Parathyroid adenoma (tissue), 2 donors: ENCODE results near the gene VSTM5.
"Not testable (repeated sequence)": the region's sequence is repeated elsewhere in the genome, so short reads cannot be mapped to it uniquely, and the experiment has no call there.

Experiments
- H2AFZ ChIP-seq: fragments of 300-600 bp; sonication (generic); one replicate; pipeline ENCODE4 v1.7.0; 2017; ENCODE audit warnings: antibody characterized with exemption, mild to moderate bottlenecking
- H3K27ac ChIP-seq: fragments of 300-600 bp; sonication (generic); one replicate; pipeline ENCODE4 v1.7.0; 2017
- H3K27me3 ChIP-seq: fragments of 300-600 bp; sonication (generic); one replicate; pipeline ENCODE4 v1.7.0; 2017; ENCODE audit warnings: low read length; ENCODE audit not compliant: control insufficient read depth, insufficient read depth
- H3K36me3 ChIP-seq: fragments of 300-600 bp; sonication (generic); one replicate; pipeline ENCODE4 v1.7.0; 2017; ENCODE audit warnings: low read length; ENCODE audit not compliant: control insufficient read depth, insufficient read depth
- H3K4me1 ChIP-seq: fragments of 300-600 bp; sonication (generic); one replicate; pipeline ENCODE4 v1.7.0; 2017; ENCODE audit warnings: control low read depth
- H3K4me2 ChIP-seq: fragments of 300-600 bp; sonication (generic); one replicate; pipeline ENCODE4 v1.7.0; 2017; ENCODE audit warnings: low read length
- H3K4me3 ChIP-seq: fragments of 300-600 bp; sonication (generic); one replicate; pipeline ENCODE4 v1.7.0; 2017; ENCODE audit warnings: low read depth, low read length
- H3K79me2 ChIP-seq: fragments of 300-600 bp; sonication (generic); one replicate; pipeline ENCODE4 v1.7.0; 2017; ENCODE audit warnings: control low read depth
- H3K9ac ChIP-seq: fragments of 300-600 bp; sonication (generic); one replicate; pipeline ENCODE4 v1.7.0; 2017; ENCODE audit warnings: mild to moderate bottlenecking
- H3K9me3 ChIP-seq: fragments of 300-600 bp; sonication (generic); one replicate; pipeline ENCODE4 v1.7.0; 2017; ENCODE audit warnings: low read length; ENCODE audit not compliant: control insufficient read depth
- TF ChIP-seq, protein P1 (sequence below): fragments of 300-600 bp; sonication (generic); IDR thresholded peaks from one replicate; pipeline ENCODE4 v1.7.0; 2017; ENCODE audit warnings: antibody characterized with exemption, mild to moderate bottlenecking
- donor health status: primary hyperparathyroidism.

Gene VSTM5

DNA sequence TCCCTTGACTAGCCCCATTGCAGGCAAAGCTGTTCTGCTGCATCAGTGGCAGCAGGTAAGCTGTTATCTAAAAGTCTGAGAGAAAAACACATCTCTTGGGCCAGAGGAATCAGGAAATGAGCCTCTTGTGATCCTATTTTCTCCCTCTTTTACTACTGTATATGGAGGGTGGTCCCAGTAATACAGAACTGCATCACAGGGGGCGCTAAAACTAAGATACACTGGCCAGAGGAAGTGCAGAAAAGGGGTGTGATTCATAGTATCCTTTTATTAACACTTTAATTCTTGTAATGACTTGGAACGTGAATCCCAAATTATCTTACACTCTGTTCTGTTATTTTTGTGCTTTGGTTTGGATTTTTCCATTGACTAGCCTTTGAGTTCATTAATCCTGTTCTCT lies 75.1 kb downstream of the VSTM5 start:
- TF ChIP-seq, protein P1, sequence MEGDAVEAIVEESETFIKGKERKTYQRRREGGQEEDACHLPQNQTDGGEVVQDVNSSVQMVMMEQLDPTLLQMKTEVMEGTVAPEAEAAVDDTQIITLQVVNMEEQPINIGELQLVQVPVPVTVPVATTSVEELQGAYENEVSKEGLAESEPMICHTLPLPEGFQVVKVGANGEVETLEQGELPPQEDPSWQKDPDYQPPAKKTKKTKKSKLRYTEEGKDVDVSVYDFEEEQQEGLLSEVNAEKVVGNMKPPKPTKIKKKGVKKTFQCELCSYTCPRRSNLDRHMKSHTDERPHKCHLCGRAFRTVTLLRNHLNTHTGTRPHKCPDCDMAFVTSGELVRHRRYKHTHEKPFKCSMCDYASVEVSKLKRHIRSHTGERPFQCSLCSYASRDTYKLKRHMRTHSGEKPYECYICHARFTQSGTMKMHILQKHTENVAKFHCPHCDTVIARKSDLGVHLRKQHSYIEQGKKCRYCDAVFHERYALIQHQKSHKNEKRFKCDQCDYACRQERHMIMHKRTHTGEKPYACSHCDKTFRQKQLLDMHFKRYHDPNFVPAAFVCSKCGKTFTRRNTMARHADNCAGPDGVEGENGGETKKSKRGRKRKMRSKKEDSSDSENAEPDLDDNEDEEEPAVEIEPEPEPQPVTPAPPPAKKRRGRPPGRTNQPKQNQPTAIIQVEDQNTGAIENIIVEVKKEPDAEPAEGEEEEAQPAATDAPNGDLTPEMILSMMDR, result no peak
- no peak overlapping the region for H3K4me2 ChIP-seq
- no peak overlapping the region for H3K9ac ChIP-seq
- no peaks in the 10 kb centered on the region for H3K79me2 ChIP-seq
- no peaks in the 10 kb centered on the region for H3K27me3 ChIP-seq
- H3K4me1 ChIP-seq, result no peaks in the 10 kb centered on the region
- H3K9me3 ChIP-seq, result no peaks in the 10 kb centered on the region
- H2AFZ ChIP-seq, result no peak overlapping the region
- no peak overlapping the region for H3K27ac ChIP-seq
- no peaks in the 10 kb centered on the region for H3K36me3 ChIP-seq
- H3K4me3 ChIP-seq, result no peak overlapping the region

GRCh38 chr11:93774560-93774959 lies 75.9 kb downstream of the VSTM5 start:
- not testable (repeated sequence) for H3K4me3 ChIP-seq, H3K9me3 ChIP-seq, H3K27ac ChIP-seq, H3K4me2 ChIP-seq, H2AFZ ChIP-seq, H3K36me3 ChIP-seq, H3K4me1 ChIP-seq, H3K9ac ChIP-seq, H3K27me3 ChIP-seq, H3K79me2 ChIP-seq

DNA sequence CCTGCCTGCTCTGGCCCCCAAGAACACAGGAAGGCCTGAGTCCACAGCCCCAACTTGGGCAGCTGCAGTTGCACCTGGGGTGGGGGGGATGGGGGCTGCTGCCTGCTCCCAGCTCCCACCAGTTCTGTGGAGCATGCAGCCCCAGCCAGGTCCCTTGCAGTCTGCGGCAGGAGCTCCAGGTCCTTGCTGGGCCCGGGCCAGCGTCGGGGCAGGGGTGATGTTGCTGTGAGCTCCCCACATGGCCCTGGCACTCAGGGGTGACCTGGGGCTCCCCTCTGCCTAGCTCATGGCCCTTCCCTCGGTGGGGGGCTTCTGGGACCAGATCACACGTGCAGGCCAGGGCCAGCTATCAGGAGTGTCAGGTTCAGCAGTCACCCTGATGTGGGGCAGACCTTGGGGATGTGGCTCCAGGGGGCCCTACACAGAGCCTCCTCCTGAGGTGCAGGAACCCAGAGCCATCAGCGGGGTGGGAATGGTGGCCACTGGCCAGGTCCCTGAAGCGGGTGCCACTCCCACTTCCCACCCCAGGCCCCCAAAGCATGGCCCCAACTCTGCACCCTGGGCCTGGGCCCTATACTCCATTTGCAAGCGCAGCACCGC lies 76.7 kb downstream of the VSTM5 start:
- Histone ChIP-seq H3K4me3 (no peak overlapping the region), H3K9ac (no peak overlapping the region), H3K36me3 (no peaks in the 10 kb centered on the region), H3K79me2 (no peaks in the 10 kb centered on the region), H3K4me2 (no peak overlapping the region), H3K9me3 (no peaks in the 10 kb centered on the region), H2AFZ (no peak overlapping the region), H3K4me1 (no peaks in the 10 kb centered on the region), H3K27me3 (no peaks in the 10 kb centered on the region), H3K27ac (no peak overlapping the region)
- TF ChIP-seq, protein P1, result no peak

- no peak overlapping the region for H3K4me2 ChIP-seq
- no peaks in the 10 kb centered on the region for H3K36me3 ChIP-seq
- no peak overlapping the region for H3K4me3 ChIP-seq
- no peaks in the 10 kb centered on the region for H3K27me3 ChIP-seq
- H3K9ac ChIP-seq, result no peak overlapping the region
- no peaks in the 10 kb centered on the region for H3K9me3 ChIP-seq
- no peaks in the 10 kb centered on the region for H3K4me1 ChIP-seq
- no peak overlapping the region for H2AFZ ChIP-seq
- TF ChIP-seq, protein P1, result no peak
- H3K79me2 ChIP-seq, result no peaks in the 10 kb centered on the region
- H3K27ac ChIP-seq, result no peak overlapping the region
Measured at GRCh38 chr11:93773045-93773477, 77.4 kb downstream of the VSTM5 start.

GRCh38 chr11:93772123-93772522 lies 78.3 kb downstream of the VSTM5 start:
- no peaks in the 10 kb centered on the region for H3K79me2 ChIP-seq
- no peaks in the 10 kb centered on the region for H3K36me3 ChIP-seq
- H3K27me3 ChIP-seq, result no peaks in the 10 kb centered on the region
- H3K27ac ChIP-seq, result no peak overlapping the region
- H3K4me2 ChIP-seq, result no peak overlapping the region
- H3K9me3 ChIP-seq, result no peaks in the 10 kb centered on the region
- H3K9ac ChIP-seq, result no peak overlapping the region
- no peak overlapping the region for H2AFZ ChIP-seq
- H3K4me3 ChIP-seq, result no peak overlapping the region
- TF ChIP-seq, protein P1, result no peak
- H3K4me1 ChIP-seq, result no peaks in the 10 kb centered on the region
